GM23338 (cell line): ENCODE data around the gene PRTN3. TPM values are rescaled to one million over a fixed set of nuclear protein-coding genes. Genes with fewer than 3 reads are reported as not detected.

Experiments
- ATAC-seq: fragments of 200-7000 bp; cut with Tn5 transposase; 3 replicates; pipeline ENCODE4 v1.9.1; 2020
- DNase-seq: peaks from one replicate; pipeline ENCODE4 v3.0.0-alpha.2; 2015; ENCODE audit warnings: low spot score
- H2AFZ ChIP-seq: fragments of 200-600 bp; sonication (generic); 2 replicates; pipeline ENCODE4 v1.8.0; 2016; ENCODE audit warnings: antibody characterized with exemption, mild to moderate bottlenecking, moderate library complexity
- H3F3A ChIP-seq: fragments of 200-600 bp; sonication (generic); replicated peaks from 2 replicates; pipeline ENCODE4 v1.8.0; 2017; ENCODE audit warnings: antibody characterized with exemption, mixed run types, low read depth
- H3K27ac ChIP-seq: fragments of 200-600 bp; sonication (generic); 2 replicates; pipeline ENCODE4 v1.6.1; 2016; ENCODE audit warnings: low read depth
- H3K27me3 ChIP-seq: fragments of 200-600 bp; sonication (generic); 2 replicates; pipeline ENCODE4 v1.8.0; 2016; ENCODE audit warnings: mild to moderate bottlenecking, mixed run types, moderate library complexity; ENCODE audit not compliant: insufficient read depth
- H3K36me3 ChIP-seq: fragments of 200-600 bp; sonication (generic); 2 replicates; pipeline ENCODE4 v1.8.0; 2016; ENCODE audit warnings: mild to moderate bottlenecking; ENCODE audit not compliant: insufficient read depth
- H3K4me1 ChIP-seq: fragments of 200-600 bp; sonication (generic); 2 replicates; pipeline ENCODE4 v1.8.0; 2016; ENCODE audit warnings: mild to moderate bottlenecking, moderate library complexity; ENCODE audit not compliant: insufficient read depth
- H3K4me2 ChIP-seq: fragments of 200-600 bp; sonication (generic); 2 replicates; pipeline ENCODE4 v1.7.1; 2017; ENCODE audit warnings: mixed run types
- H3K4me3 ChIP-seq: fragments of 200-600 bp; sonication (generic); 2 replicates; pipeline ENCODE4 v1.6.1; 2016; ENCODE audit warnings: mixed run types
- H3K79me2 ChIP-seq: fragments of 200-600 bp; sonication (generic); replicated peaks from 2 replicates; pipeline ENCODE4 v1.8.0; 2017; ENCODE audit warnings: mild to moderate bottlenecking; ENCODE audit not compliant: insufficient read depth
- H3K9me2 ChIP-seq: fragments of 200-600 bp; sonication (generic); 2 replicates; pipeline ENCODE4 v1.8.0; 2017; ENCODE audit not compliant: insufficient read depth
- H4K20me1 ChIP-seq: fragments of 200-600 bp; sonication (generic); replicated peaks from 2 replicates; pipeline ENCODE4 v1.8.0; 2017; ENCODE audit warnings: mild to moderate bottlenecking; ENCODE audit not compliant: insufficient read depth
- H3K27ac Mint-ChIP-seq: 2 replicates; pipeline ENCODE4 v1.8.0; 2020; ENCODE audit warnings: inconsistent platforms, mild to moderate bottlenecking, moderate library complexity, mixed read lengths
- H3K27me3 Mint-ChIP-seq: 3 replicates; pipeline ENCODE4 v1.8.0; 2022; ENCODE audit warnings: low read depth, mild to moderate bottlenecking, moderate library complexity, mixed read lengths, inconsistent platforms; ENCODE audit not compliant: insufficient read depth, poor library complexity
- H3K36me3 Mint-ChIP-seq: 3 replicates; pipeline ENCODE4 v1.8.0; 2021; ENCODE audit warnings: low read depth, mild to moderate bottlenecking, inconsistent platforms, moderate library complexity, mixed read lengths
- H3K4me1 Mint-ChIP-seq: 3 replicates; pipeline ENCODE4 v1.8.0; 2020; ENCODE audit warnings: mild to moderate bottlenecking, inconsistent platforms, mixed read lengths
- H3K4me3 Mint-ChIP-seq: 3 replicates; pipeline ENCODE4 v1.8.0; 2021; ENCODE audit warnings: moderate library complexity, mild to moderate bottlenecking, inconsistent platforms, mixed read lengths
- H3K9me3 Mint-ChIP-seq: 3 replicates; pipeline ENCODE4 v1.8.0; 2020; ENCODE audit warnings: moderate library complexity, mild to moderate bottlenecking, inconsistent platforms, mixed read lengths
- CREB1 ChIP-seq: fragments of 250-450 bp; sonication (Bioruptor Pico); IDR thresholded peaks from 2 replicates; pipeline ENCODE4 v1.5.0; 2020; ENCODE audit warnings: low read depth, mild to moderate bottlenecking, moderate library complexity
- CTCF ChIP-seq, 2 experiments: fragments of 200-600 bp in 1 of 2; sonication (generic) in 1 of 2; conservative IDR thresholded peaks; 2 replicates each; pipeline versions ENCODE4 v1.5.1 to v1.6.1; 2016 to 2017; ENCODE audit warnings: antibody characterized with exemption in 2 of 2, low read depth in 2 of 2, mild to moderate bottlenecking in 2 of 2, moderate library complexity in 1 of 2
- EZH2 ChIP-seq: fragments of 200-600 bp; sonication (generic); IDR thresholded peaks from one replicate; pipeline ENCODE4 v1.8.0; 2017; ENCODE audit warnings: antibody characterized with exemption, mild to moderate bottlenecking, low read depth; ENCODE audit not compliant: unreplicated experiment
- EZH2phosphoT487 ChIP-seq: fragments of 200-600 bp; sonication (generic); IDR thresholded peaks from one replicate; pipeline ENCODE4 v1.8.1; 2018; ENCODE audit warnings: antibody characterized with exemption; ENCODE audit not compliant: unreplicated experiment
- JUNB ChIP-seq: IDR thresholded peaks from one replicate; pipeline ENCODE4 v1.6.1; 2016; ENCODE audit warnings: antibody characterized with exemption; ENCODE audit not compliant: unreplicated experiment
- NANOG ChIP-seq: IDR thresholded peaks from 2 replicates; pipeline ENCODE4 v1.6.1; 2016; ENCODE audit warnings: antibody characterized with exemption, borderline replicate concordance
- POLR2AphosphoS5 ChIP-seq: IDR thresholded peaks from 2 replicates; pipeline ENCODE4 v1.6.1; 2016; ENCODE audit warnings: antibody characterized with exemption, low read depth
- STAT1 ChIP-seq: IDR thresholded peaks from one replicate; pipeline ENCODE4 v1.6.1; 2016; ENCODE audit warnings: antibody characterized with exemption; ENCODE audit not compliant: unreplicated experiment
- ZNF114 ChIP-seq: fragments of 250-450 bp; sonication (Bioruptor Pico); IDR thresholded peaks from 2 replicates; pipeline ENCODE4 v1.5.0; 2020; ENCODE audit warnings: mild to moderate bottlenecking, moderate library complexity
- ZNF331 ChIP-seq: fragments of 250-450 bp; sonication (Bioruptor Pico); IDR thresholded peaks from 2 replicates; pipeline ENCODE4 v1.5.0; 2020; ENCODE audit warnings: low read depth, mild to moderate bottlenecking, moderate library complexity
- polyA plus RNA-seq: library from polyadenylated mRNA; unstranded; fragments of >200 nt; fragmentation: Nextera tagmentation; extraction: Ambion mirVana; gene quantifications from 2 replicates; pipeline ENCODE4 v1.2.1, GENCODE V29; 2016
- total RNA-seq: library from RNA; depleted of rRNA; stranded (reverse); fragments of >200 nt; shearing (Covaris generic); gene quantifications from 2 replicates; pipeline ENCODE4 v1.2.3, GENCODE V29; 2014
- TF ChIP-seq, protein P1 (sequence below): IDR thresholded peaks from one replicate; pipeline ENCODE4 v1.6.1; 2018; ENCODE audit warnings: antibody characterized with exemption; ENCODE audit not compliant: unreplicated experiment
- TF ChIP-seq, protein P2 (sequence below): fragments of 250-450 bp; sonication (Bioruptor Pico); IDR thresholded peaks from 2 replicates; pipeline ENCODE4 v1.5.0; 2020; ENCODE audit warnings: mild to moderate bottlenecking, moderate library complexity
- TF ChIP-seq, protein P3 (sequence below): IDR thresholded peaks from 2 replicates; pipeline ENCODE4 v1.6.1; 2016; ENCODE audit warnings: antibody characterized with exemption

The PRTN3 gene
- total and polyA plus RNA-seq, 2 experiments from 2014 or later: 0.21 to 0.68 TPM

GRCh38 chr19:795073-795611 lies 45.7 kb upstream of the PRTN3 start:
- Histone ChIP-seq H2AFZ (no peak overlapping the region), H3K4me1 (peaks cover 33% of the 10 kb centered on the region), H3K27ac (no peak overlapping the region), H3K36me3 (peaks cover 3% of the 10 kb centered on the region; the same call in 1 of the 2 replicates), H3K4me2 (no peak overlapping the region), H3K4me3 (no peak overlapping the region), H3F3A (peaks cover 19% of the 10 kb centered on the region; the same call in 1 of the 2 replicates), H3K79me2 (peaks cover 27% of the 10 kb centered on the region), H4K20me1 (peaks cover 18% of the 10 kb centered on the region), H3K9me2 (no peaks in the 10 kb centered on the region), H3K27me3 (no peaks in the 10 kb centered on the region)
- no peak overlapping the region for H3K4me3 Mint-ChIP-seq
- H3K4me1 Mint-ChIP-seq: peaks cover 29% of the 10 kb centered on the region
- ATAC-seq (no peak), DNase-seq (no peak)
- peaks cover 20% of the 10 kb centered on the region for H3K27me3 Mint-ChIP-seq
- H3K27ac Mint-ChIP-seq: no peak overlapping the region
- no peaks in the 10 kb centered on the region for H3K9me3 Mint-ChIP-seq
- TF ChIP-seq POLR2AphosphoS5 (no peak), ZNF331 (no peak), EZH2 (no peak), CTCF (conservative IDR thresholded peaks at IDR 0.05; ENCODE audit: low read depth in 2 of 2) (no peak), JUNB (no peak), STAT1 (no peak), NANOG (no peak), CREB1 (CRISPR knock-in tag) (no peak), EZH2phosphoT487 (no peak), ZNF114 (CRISPR knock-in tag) (no peak)
- TF ChIP-seq, protein P1, sequence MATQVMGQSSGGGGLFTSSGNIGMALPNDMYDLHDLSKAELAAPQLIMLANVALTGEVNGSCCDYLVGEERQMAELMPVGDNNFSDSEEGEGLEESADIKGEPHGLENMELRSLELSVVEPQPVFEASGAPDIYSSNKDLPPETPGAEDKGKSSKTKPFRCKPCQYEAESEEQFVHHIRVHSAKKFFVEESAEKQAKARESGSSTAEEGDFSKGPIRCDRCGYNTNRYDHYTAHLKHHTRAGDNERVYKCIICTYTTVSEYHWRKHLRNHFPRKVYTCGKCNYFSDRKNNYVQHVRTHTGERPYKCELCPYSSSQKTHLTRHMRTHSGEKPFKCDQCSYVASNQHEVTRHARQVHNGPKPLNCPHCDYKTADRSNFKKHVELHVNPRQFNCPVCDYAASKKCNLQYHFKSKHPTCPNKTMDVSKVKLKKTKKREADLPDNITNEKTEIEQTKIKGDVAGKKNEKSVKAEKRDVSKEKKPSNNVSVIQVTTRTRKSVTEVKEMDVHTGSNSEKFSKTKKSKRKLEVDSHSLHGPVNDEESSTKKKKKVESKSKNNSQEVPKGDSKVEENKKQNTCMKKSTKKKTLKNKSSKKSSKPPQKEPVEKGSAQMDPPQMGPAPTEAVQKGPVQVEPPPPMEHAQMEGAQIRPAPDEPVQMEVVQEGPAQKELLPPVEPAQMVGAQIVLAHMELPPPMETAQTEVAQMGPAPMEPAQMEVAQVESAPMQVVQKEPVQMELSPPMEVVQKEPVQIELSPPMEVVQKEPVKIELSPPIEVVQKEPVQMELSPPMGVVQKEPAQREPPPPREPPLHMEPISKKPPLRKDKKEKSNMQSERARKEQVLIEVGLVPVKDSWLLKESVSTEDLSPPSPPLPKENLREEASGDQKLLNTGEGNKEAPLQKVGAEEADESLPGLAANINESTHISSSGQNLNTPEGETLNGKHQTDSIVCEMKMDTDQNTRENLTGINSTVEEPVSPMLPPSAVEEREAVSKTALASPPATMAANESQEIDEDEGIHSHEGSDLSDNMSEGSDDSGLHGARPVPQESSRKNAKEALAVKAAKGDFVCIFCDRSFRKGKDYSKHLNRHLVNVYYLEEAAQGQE: no peak
- TF ChIP-seq, protein P2, sequence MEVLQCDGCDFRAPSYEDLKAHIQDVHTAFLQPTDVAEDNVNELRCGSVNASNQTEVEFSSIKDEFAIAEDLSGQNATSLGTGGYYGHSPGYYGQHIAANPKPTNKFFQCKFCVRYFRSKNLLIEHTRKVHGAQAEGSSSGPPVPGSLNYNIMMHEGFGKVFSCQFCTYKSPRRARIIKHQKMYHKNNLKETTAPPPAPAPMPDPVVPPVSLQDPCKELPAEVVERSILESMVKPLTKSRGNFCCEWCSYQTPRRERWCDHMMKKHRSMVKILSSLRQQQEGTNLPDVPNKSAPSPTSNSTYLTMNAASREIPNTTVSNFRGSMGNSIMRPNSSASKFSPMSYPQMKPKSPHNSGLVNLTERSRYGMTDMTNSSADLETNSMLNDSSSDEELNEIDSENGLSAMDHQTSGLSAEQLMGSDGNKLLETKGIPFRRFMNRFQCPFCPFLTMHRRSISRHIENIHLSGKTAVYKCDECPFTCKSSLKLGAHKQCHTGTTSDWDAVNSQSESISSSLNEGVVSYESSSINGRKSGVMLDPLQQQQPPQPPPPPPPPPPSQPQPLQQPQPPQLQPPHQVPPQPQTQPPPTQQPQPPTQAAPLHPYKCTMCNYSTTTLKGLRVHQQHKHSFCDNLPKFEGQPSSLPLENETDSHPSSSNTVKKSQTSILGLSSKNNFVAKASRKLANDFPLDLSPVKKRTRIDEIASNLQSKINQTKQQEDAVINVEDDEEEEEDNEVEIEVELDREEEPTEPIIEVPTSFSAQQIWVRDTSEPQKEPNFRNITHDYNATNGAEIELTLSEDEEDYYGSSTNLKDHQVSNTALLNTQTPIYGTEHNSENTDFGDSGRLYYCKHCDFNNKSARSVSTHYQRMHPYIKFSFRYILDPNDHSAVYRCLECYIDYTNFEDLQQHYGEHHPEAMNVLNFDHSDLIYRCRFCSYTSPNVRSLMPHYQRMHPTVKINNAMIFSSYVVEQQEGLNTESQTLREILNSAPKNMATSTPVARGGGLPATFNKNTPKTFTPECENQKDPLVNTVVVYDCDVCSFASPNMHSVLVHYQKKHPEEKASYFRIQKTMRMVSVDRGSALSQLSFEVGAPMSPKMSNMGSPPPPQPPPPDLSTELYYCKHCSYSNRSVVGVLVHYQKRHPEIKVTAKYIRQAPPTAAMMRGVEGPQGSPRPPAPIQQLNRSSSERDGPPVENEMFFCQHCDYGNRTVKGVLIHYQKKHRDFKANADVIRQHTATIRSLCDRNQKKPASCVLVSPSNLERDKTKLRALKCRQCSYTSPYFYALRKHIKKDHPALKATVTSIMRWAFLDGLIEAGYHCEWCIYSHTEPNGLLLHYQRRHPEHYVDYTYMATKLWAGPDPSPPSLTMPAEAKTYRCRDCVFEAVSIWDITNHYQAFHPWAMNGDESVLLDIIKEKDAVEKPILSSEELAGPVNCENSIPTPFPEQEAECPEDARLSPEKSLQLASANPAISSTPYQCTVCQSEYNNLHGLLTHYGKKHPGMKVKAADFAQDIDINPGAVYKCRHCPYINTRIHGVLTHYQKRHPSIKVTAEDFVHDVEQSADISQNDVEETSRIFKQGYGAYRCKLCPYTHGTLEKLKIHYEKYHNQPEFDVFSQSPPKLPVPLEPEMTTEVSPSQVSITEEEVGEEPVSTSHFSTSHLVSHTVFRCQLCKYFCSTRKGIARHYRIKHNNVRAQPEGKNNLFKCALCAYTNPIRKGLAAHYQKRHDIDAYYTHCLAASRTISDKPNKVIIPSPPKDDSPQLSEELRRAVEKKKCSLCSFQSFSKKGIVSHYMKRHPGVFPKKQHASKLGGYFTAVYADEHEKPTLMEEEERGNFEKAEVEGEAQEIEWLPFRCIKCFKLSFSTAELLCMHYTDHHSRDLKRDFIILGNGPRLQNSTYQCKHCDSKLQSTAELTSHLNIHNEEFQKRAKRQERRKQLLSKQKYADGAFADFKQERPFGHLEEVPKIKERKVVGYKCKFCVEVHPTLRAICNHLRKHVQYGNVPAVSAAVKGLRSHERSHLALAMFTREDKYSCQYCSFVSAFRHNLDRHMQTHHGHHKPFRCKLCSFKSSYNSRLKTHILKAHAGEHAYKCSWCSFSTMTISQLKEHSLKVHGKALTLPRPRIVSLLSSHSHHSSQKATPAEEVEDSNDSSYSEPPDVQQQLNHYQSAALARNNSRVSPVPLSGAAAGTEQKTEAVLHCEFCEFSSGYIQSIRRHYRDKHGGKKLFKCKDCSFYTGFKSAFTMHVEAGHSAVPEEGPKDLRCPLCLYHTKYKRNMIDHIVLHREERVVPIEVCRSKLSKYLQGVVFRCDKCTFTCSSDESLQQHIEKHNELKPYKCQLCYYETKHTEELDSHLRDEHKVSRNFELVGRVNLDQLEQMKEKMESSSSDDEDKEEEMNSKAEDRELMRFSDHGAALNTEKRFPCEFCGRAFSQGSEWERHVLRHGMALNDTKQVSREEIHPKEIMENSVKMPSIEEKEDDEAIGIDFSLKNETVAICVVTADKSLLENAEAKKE: no peak
- TF ChIP-seq, protein P3, sequence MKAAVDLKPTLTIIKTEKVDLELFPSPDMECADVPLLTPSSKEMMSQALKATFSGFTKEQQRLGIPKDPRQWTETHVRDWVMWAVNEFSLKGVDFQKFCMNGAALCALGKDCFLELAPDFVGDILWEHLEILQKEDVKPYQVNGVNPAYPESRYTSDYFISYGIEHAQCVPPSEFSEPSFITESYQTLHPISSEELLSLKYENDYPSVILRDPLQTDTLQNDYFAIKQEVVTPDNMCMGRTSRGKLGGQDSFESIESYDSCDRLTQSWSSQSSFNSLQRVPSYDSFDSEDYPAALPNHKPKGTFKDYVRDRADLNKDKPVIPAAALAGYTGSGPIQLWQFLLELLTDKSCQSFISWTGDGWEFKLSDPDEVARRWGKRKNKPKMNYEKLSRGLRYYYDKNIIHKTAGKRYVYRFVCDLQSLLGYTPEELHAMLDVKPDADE: no peak
- peaks cover 19% of the 10 kb centered on the region for H3K36me3 Mint-ChIP-seq
